ENCODE data around the gene DHRS12.

- TF ChIP-seq EZH2 (IDR thresholded peaks at IDR 0.05; ENCODE audit: borderline replicate concordance, low read depth, low read length, severe bottlenecking) (no peak), CTCF (IDR thresholded peaks at IDR 0.05; ENCODE audit: borderline replicate concordance, extremely low read depth, low read length, poor library complexity, severe bottlenecking) (no peak)
Measured at GRCh38 chr13:51846756-51847155, 42.8 kb upstream of the DHRS12 start.

All from DND-41 (cell line).